NCI-H2081 treated with DMSO at 0.1 percent for 48 hours (cell line): Measurements from ENCODE around the gene TNK1.
"Not testable (repeated sequence)": the region's sequence is repeated elsewhere in the genome, so short reads cannot be mapped to it uniquely, and the experiment has no call there.

Experiments used
- DNase-seq: peaks from one replicate; lab custom pipeline; 2025; lab: John Stamatoyannopoulos, UW

The TNK1 gene

DNA sequence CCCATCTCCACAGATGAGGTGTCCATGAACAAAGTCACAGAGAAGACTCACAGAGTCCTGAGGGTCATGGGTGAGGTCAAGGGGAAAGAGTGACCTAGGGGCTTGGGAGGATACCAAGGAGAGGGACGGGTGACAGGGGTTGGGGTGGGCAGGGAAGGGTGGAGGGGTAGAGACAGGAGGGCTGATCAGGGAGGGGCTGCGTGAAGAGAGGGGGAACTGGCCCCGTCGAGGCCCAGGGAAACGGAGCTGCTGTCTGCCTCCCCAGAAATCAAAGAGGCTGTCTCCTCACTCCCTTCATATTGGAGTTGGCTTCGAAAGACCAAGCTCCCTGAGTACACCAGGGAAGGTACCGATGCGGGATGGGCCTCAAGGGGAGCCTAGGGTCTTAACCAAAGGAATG lies 25.3 kb upstream of the TNK1 start:
- DNase-seq: no peak

DNA sequence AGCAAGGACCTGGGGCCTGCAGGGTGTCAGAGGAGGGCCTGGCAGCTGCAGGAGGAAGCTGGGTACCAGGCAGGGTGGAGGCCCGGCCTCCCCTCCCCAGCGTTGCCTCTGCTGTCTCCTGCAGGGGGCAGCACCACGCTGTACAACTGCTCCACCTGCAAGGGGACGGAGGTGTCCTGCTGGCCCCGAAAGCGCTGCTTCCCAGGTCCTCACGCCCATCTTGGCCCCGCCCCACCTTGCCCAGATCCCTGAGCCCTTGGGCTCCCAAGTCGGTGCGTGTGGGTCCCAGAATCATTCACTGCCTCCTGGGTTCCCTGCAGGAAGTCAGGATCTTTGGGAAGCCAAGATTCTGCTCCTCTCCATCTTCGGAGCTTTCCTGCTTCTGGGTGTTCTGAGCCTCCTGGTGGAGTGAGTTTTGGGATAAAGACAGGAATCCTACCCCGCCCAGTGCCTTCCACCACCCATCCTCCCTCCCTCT lies 24.8 kb upstream of the TNK1 start:
- no peak for DNase-seq

DNA sequence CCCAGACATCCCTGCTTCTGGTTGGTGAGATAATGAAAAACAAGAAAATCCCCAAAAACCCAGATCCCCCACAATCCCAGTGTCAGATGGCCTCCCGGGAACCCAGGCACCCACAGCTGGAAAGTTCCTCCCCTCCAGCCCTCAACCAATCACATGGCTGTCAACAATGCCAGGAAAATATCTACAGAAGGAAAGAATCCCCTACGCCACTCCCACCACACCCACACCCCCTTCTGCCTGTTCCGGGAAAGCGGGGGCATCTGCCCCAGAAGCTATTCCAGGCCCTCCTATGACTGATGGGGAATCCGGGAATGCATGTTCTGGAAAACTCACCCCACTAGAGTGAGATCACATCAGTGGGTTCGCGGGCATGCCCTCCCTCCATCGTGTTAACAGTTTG lies 24.1 kb upstream of the TNK1 start:
- no peak for DNase-seq

- no peak for DNase-seq
These were observed 23.5 kb upstream of the TNK1 start for GRCh38 chr17:7357381-7357780.

DNA sequence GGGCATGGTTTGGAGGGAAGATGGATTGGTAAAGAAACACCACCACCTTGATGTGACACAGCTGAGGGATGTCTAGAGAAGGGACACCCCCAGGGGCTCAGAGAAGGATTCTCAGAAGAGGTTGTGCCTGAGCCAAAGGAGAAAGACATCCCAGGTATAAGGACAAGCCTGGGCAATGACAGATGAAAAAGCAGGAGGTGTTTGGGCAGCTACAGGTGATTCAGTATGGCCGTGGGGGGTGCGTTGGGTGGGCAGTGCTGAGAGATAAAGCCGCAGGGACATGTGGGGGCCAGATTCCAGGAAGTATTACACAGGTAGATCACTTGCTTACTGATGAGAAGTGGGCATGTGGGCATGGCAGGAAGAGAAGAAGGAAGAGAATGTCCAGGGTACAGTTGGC lies 19.0 kb upstream of the TNK1 start:
- no peak for DNase-seq

DNA sequence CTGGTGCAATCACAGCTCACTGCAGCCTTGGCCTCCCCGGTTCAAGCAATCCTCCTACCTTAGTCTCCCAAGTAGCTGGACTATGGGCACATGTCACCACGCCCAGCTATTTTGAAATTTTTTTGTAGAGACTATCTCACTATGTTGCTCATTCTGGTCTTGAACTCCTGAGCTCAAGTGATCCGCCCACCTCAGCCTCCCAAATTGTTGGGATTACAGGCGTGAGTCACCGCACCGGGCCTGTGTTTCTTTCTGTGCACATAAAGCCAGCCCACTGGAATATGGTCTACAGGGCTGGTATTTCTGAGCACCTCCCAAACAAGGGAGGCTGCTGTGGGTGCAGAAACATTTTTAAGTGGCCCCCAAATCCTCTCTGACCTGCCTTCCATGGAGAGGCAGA lies 17.6 kb upstream of the TNK1 start:
- no peak for DNase-seq

GRCh38 chr17:7365963-7366362 lies 14.9 kb upstream of the TNK1 start:
- not testable (repeated sequence) for DNase-seq

DNA sequence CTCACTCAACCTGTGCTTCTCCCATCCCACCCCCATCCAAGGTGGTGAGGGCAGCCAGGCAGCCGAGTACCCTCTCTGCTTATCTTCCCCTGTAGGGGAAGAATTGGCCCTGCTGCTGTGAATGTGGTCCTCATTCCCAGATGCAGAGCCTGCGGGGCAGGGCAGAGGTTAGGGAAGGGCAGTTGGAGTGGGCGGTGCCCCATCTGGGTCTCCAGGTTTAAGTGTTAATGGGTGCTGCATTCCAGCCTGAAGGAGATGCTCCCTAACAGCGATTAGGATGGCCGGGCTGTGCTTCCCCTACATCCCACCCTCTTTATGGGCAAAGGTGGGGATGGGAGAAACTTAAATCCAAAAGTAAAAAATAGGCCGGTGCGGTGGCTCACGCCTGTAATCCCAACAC lies 13.8 kb upstream of the TNK1 start:
- no peak for DNase-seq

DNA sequence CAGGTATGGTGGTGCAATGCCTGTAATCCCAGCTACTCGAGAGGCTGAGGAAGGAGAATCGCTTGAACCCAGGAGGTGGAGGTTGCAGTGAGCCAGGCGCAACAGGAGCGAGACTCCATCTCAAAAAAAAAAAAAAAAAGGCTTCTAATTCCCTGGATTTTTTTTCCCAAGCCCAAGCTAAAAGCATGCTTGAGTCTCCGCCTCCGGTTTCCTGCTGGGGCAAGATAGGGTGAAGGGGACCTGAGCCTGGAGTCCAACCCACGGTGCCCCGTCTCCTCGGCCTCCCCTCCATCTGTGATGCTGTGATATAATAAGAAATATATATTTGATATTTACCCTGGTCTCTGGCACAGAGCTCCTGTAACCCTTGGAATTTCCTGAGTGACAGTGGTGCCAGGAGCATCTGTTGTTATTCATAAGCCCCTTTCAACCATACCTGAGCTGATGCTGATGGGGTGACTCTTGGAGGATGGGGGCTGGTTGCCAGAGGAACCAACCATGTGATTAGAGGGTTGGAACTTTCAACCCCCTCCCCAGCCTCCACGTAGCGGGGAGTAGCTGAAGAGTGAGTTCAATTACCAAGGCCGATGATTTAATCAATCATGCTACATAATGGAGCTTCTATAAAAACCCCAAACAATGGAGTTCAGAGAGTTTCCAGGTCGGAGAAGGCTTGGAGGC lies 12.8 kb upstream of the TNK1 start:
- no peak for DNase-seq

DNA sequence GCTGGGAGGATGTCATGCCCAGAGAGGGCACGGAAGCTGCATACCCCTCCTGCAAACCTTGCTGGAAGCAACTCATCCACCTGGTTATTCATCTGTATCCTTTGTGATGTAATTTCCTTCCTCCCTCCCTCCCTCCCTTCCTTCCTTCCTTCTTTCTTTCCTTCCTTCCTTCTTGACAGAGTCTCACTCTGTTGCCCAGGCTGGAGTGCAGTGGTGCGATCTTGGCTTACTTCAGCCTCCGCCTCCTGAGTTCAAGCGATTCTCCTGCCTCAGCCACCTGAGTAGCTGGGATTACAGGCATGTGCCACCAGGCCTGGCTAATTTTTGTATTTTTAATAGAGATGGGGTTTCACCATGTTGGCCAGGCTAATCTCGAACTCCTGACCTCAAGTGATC lies 12.3 kb upstream of the TNK1 start:
- not testable (repeated sequence) for DNase-seq

GRCh38 chr17:7369825-7370224 lies 11.1 kb upstream of the TNK1 start:
- DNase-seq: no peak

GRCh38 chr17:7370853-7371252 lies 10.0 kb upstream of the TNK1 start:
- no peak for DNase-seq

GRCh38 chr17:7374353-7374752 lies 6.5 kb upstream of the TNK1 start:
- no peak for DNase-seq

- no peak for DNase-seq
These were observed 1.8 kb upstream of the TNK1 start for GRCh38 chr17:7379134-7379533.

DNA sequence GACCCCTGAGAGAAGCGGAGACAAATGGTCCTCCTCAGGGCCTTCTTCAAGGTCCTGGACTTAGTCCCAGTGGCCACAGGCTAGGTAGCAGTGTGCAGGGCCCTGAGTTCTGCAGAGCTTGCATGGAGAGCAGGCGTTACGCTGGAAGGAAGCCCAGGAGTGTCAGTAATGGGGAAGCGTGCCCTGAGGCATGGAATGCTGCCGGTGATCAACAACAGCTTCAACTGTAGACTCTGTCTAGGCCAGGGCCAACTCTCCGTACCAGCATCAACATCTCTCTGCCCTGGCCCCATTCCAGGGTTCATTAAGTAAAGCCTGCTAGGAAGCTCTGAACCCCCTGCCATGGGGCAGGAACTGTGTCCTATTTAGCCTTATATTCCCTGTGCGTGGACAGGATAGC lies 568 bp upstream of the TNK1 start:
- DNase-seq: no peak

- DNase-seq: no peak
These were observed 2.0 kb downstream of the TNK1 start for GRCh38 chr17:7382901-7383300.

- DNase-seq: no peak
These were observed 2.5 kb downstream of the TNK1 start for GRCh38 chr17:7383371-7383741.

DNA sequence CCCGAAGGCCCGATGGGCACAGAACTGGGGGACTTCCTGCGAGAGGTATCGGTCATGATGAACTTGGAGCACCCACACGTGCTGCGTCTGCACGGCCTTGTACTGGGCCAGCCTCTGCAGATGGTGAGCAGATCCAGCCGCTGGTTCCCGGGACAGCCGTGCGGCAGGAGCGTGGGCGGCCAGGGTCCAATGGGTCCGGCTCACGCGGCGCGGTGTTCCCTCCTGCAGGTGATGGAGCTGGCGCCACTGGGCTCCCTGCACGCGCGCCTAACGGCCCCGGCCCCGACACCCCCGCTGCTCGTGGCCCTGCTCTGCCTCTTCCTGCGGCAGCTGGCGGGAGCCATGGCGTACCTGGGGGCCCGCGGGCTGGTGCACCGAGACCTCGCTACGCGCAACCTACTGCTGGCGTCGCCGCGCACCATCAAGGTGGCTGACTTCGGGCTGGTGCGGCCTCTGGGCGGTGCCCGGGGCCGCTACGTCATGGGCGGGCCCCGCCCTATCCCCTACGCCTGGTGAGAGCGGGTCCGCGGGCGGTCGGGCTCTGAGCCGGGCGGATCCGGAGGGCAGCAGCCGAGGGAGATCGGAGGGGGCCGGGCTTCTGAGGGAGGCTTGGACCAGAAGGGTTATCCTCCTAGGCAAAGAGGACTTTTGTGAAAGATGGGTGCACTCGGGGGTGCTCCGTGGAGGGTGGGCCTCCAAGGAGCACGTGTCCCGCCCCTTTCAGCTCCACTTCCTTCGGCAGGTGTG lies 3.0 kb downstream of the TNK1 start:
- DNase-seq: no peak

GRCh38 chr17:7384489-7385081 lies 3.7 kb downstream of the TNK1 start:
- DNase-seq: no peak

GRCh38 chr17:7388856-7389255 lies 8.0 kb downstream of the TNK1 start:
- no peak for DNase-seq

GRCh38 chr17:7389924-7390910 lies 9.3 kb downstream of the TNK1 start:
- no peak for DNase-seq

GRCh38 chr17:7391307-7391706 lies 10.4 kb downstream of the TNK1 start:
- no peak for DNase-seq
